GM12874 (cell line): ENCODE results near the gene ALPK3.

ENCODE experiments used
- CTCF ChIP-seq: IDR thresholded peaks from 2 replicates; pipeline ENCODE4 v1.5.1; 2011; ENCODE audit warnings: low read depth, mild to moderate bottlenecking, control low read depth, low read length, moderate library complexity; ENCODE audit not compliant: insufficient read depth

ALPK3 gene

GRCh38 chr15:84899750-84900149, 82.6 kb downstream of the ALPK3 start:
- no peak for TF ChIP-seq CTCF

- no peak for TF ChIP-seq CTCF
Measured at GRCh38 chr15:84901540-84901939, 84.4 kb downstream of the ALPK3 start.

- no peak for TF ChIP-seq CTCF
Measured at GRCh38 chr15:84903751-84904150, 86.6 kb downstream of the ALPK3 start.

- TF ChIP-seq CTCF = no peak
Measured at GRCh38 chr15:84904419-84904818, 87.3 kb downstream of the ALPK3 start.

GRCh38 chr15:84905016-84905916, 88.1 kb downstream of the ALPK3 start:
- no peak for TF ChIP-seq CTCF

GRCh38 chr15:84907731-84908130, 90.6 kb downstream of the ALPK3 start:
- TF ChIP-seq CTCF = no peak

- TF ChIP-seq CTCF = no peak
Measured at GRCh38 chr15:84908564-84908963, 91.4 kb downstream of the ALPK3 start.
